ENCODE measurements around the gene MEGF6. TPM values are rescaled to one million over a fixed set of nuclear protein-coding genes. Genes with fewer than 3 reads are reported as not detected.

The MEGF6 gene
- total RNA-seq, 1 donor from 2014 or later = 33.3 TPM

GRCh38 chr1:3543076-3544039, 68.0 kb downstream of the MEGF6 start:
- no peak for DNase-seq (ENCODE audit: low read depth)
- TF ChIP-seq CTCF (conservative IDR thresholded peaks at IDR 0.05; ENCODE audit: low read depth, low read length) = no peak
- H3K4me3 ChIP-seq (ENCODE audit: low read depth, low read length) = no peak overlapping the region

GRCh38 chr1:3542676-3543075, 68.6 kb downstream of the MEGF6 start:
- no peak overlapping the region for H3K4me3 ChIP-seq (ENCODE audit: low read depth, low read length)
- no peak for DNase-seq (ENCODE audit: low read depth)
- TF ChIP-seq CTCF (conservative IDR thresholded peaks at IDR 0.05; ENCODE audit: low read depth, low read length) = no peak

GRCh38 chr1:3541936-3542335, 69.4 kb downstream of the MEGF6 start:
- no peak for TF ChIP-seq CTCF (conservative IDR thresholded peaks at IDR 0.05; ENCODE audit: low read depth, low read length)
- no peak overlapping the region for H3K4me3 ChIP-seq (ENCODE audit: low read depth, low read length)
- no peak for DNase-seq (ENCODE audit: low read depth)

- H3K4me3 ChIP-seq (ENCODE audit: low read depth, low read length) = no peak overlapping the region
- no peak for DNase-seq (ENCODE audit: low read depth)
- TF ChIP-seq CTCF (conservative IDR thresholded peaks at IDR 0.05; ENCODE audit: low read depth, low read length) = no peak
Observed at GRCh38 chr1:3541465-3541864, 69.8 kb downstream of the MEGF6 start.

GRCh38 chr1:3540876-3541275, 70.4 kb downstream of the MEGF6 start:
- no peak for DNase-seq (ENCODE audit: low read depth)
- no peak overlapping the region for H3K4me3 ChIP-seq (ENCODE audit: low read depth, low read length)
- no peak for TF ChIP-seq CTCF (conservative IDR thresholded peaks at IDR 0.05; ENCODE audit: low read depth, low read length)

- H3K4me3 ChIP-seq (ENCODE audit: low read depth, low read length) = no peak overlapping the region
- TF ChIP-seq CTCF (conservative IDR thresholded peaks at IDR 0.05; ENCODE audit: low read depth, low read length) = no peak
- no peak for DNase-seq (ENCODE audit: low read depth)
Observed at GRCh38 chr1:3539707-3540425, 71.4 kb downstream of the MEGF6 start.

Data from epithelial cell of proximal tubule (primary cell).